ENCODE measurements around the gene SPAG16. TPM values are rescaled to one million over a fixed set of nuclear protein-coding genes. Genes with fewer than 3 reads are reported as not detected.

SPAG16 gene
- total RNA-seq, 1 experiment from 2014 or later, result 17.2 TPM

DNA sequence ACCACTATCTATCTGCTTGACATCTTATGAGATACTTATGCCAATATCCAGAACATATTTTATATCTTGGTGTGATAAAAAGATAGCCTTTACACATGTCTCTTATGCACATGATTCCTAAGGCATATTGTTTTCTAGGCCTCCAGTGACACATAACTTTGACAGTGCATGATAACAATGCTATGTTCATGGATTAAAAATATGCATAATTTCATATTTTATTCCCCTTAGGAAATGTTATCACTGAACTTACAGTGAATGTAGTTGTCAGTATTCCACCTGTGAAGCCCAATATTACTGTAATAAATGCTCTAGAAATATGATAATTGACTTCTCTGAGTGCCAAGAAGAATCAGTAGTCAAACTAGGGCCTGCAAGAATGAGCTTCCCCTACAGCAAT is 532.3 kb downstream of the SPAG16 start:
- no peak for ATAC-seq
- POLR2A ChIA-PET (ENCODE audit: unreplicated experiment), result interaction anchor here (0.6 kb wide), 1 partner anchor 1738 kb away, joined by 3 read pairs; no protein-coding TSS in a partner anchor

DNA sequence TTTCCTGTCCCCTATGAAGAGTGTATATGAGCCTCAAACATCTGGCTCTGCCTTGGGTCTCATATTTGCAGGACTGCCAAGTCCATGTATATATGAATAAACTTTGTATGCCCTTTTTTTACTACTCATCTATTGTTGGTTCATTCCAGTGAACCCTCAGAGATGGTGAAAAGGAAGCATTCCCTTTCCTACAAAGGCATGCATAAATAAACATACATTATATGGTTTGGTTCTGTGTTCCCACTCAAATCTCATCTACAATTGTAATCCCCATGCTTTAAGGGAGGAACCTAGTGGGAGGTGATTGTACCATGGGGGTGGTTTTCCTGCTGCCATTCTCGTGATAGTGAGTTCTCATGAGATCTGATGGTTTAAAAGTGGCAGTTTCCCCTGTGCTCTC is 534.2 kb downstream of the SPAG16 start:
- Histone ChIP-seq H3K27ac (ENCODE audit: low read length) (no peak overlapping the region), H2AFZ (ENCODE audit: low read length) (no peak overlapping the region), H3K9me3 (ENCODE audit: low read length) (no peaks in the 10 kb centered on the region), H3K27me3 (ENCODE audit: low read length) (no peaks in the 10 kb centered on the region), H4K20me1 (ENCODE audit: low read length) (no peaks in the 10 kb centered on the region), H3K4me2 (ENCODE audit: low read length) (no peak overlapping the region), H3K4me1 (ENCODE audit: insufficient read depth, low read length) (peaks cover 1% of the 10 kb centered on the region; the same call in 1 of the 2 replicates), H3K9ac (ENCODE audit: low read length) (no peak overlapping the region), H3K36me3 (ENCODE audit: low read depth, low read length) (no peaks in the 10 kb centered on the region), H3K4me3 (ENCODE audit: low read length) (no peak overlapping the region), H3K79me2 (ENCODE audit: low read length) (no peaks in the 10 kb centered on the region), H3F3A (ENCODE audit: low read length, unreplicated experiment) (no peaks in the 10 kb centered on the region), H3K9me2 (replicated peaks; ENCODE audit: low read length) (no peaks in the 10 kb centered on the region)
- ChIA-PET CTCF (no interaction called here), POLR2A (ENCODE audit: unreplicated experiment) (no interaction called here)
- ATAC-seq, result no peak
- TF ChIP-seq EZH2phosphoT487 (IDR thresholded peaks at IDR 0.05; ENCODE audit: borderline replicate concordance, low read length), result no peak
- no peak for TF ChIP-seq EZH2 (IDR thresholded peaks at IDR 0.05; ENCODE audit: low read length, unreplicated experiment)
- TF ChIP-seq, protein P1, sequence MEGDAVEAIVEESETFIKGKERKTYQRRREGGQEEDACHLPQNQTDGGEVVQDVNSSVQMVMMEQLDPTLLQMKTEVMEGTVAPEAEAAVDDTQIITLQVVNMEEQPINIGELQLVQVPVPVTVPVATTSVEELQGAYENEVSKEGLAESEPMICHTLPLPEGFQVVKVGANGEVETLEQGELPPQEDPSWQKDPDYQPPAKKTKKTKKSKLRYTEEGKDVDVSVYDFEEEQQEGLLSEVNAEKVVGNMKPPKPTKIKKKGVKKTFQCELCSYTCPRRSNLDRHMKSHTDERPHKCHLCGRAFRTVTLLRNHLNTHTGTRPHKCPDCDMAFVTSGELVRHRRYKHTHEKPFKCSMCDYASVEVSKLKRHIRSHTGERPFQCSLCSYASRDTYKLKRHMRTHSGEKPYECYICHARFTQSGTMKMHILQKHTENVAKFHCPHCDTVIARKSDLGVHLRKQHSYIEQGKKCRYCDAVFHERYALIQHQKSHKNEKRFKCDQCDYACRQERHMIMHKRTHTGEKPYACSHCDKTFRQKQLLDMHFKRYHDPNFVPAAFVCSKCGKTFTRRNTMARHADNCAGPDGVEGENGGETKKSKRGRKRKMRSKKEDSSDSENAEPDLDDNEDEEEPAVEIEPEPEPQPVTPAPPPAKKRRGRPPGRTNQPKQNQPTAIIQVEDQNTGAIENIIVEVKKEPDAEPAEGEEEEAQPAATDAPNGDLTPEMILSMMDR (conservative IDR thresholded peaks at IDR 0.05; ENCODE audit: low read depth, low read length), result no peak
- BruUV-seq (replicated peaks), result no TSS peak
- intact Hi-C loops (cut with micrococcal nuclease), result no loop called here
- no peak for DNase-seq

More for the DNA sequence above, 532.3 kb downstream of the SPAG16 start:
- TF ChIP-seq, protein P1 (conservative IDR thresholded peaks at IDR 0.05; ENCODE audit: low read depth, low read length), result no peak
- TF ChIP-seq EZH2 (IDR thresholded peaks at IDR 0.05; ENCODE audit: low read length, unreplicated experiment) (no peak), EZH2phosphoT487 (IDR thresholded peaks at IDR 0.05; ENCODE audit: borderline replicate concordance, low read length) (no peak)
- no peaks in the 10 kb centered on the region for H3K79me2 ChIP-seq (ENCODE audit: low read length)
- H3K9ac ChIP-seq (ENCODE audit: low read length), result no peak overlapping the region
- no peaks in the 10 kb centered on the region for H3K36me3 ChIP-seq (ENCODE audit: low read depth, low read length)
- DNase-seq, result no peak
- H3K9me2 ChIP-seq (replicated peaks; ENCODE audit: low read length), result no peaks in the 10 kb centered on the region
- no TSS peak for BruUV-seq (replicated peaks)
- no peaks in the 10 kb centered on the region for H3F3A ChIP-seq (ENCODE audit: low read length, unreplicated experiment)
- H3K27me3 ChIP-seq (ENCODE audit: low read length), result no peaks in the 10 kb centered on the region
- H2AFZ ChIP-seq (ENCODE audit: low read length), result no peak overlapping the region
- no peak overlapping the region for H3K4me3 ChIP-seq (ENCODE audit: low read length)
- H3K27ac ChIP-seq (ENCODE audit: low read length), result no peak overlapping the region
- CTCF ChIA-PET, result no interaction called here
- no peak overlapping the region for H3K4me2 ChIP-seq (ENCODE audit: low read length)
- no peaks in the 10 kb centered on the region for H3K4me1 ChIP-seq (ENCODE audit: insufficient read depth, low read length)
- no peaks in the 10 kb centered on the region for H4K20me1 ChIP-seq (ENCODE audit: low read length)
- intact Hi-C loops (cut with micrococcal nuclease), result no loop called here
- no peaks in the 10 kb centered on the region for H3K9me3 ChIP-seq (ENCODE audit: low read length)

DNA sequence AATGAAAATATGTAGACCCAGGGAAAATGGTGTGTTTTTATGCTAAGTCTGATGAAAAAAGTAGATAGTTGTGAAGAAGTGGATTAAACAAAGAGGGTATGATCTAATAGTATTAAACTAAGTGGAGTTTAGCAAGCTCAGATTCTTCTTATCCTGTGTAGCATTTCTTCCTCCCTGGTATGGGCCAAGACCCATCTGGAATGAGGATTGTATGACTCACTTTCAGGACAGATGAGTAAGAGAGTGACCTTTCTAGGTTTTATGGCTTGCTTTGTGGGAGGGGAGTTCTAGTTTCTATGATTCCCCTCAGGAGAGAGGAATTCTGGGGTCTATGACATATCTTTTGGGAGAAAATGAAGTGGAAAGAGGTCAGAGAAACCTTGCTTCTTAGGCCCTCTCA is 550.1 kb downstream of the SPAG16 start:
- no peaks in the 10 kb centered on the region for H3K79me2 ChIP-seq (ENCODE audit: low read length)
- DNase-seq, result peak; percentile 81
- no peaks in the 10 kb centered on the region for H3K36me3 ChIP-seq (ENCODE audit: low read depth, low read length)
- POLR2A ChIA-PET (ENCODE audit: unreplicated experiment), result interaction anchor here (0.6 kb wide), 1 partner anchor 339 kb away, joined by 4 read pairs; no protein-coding TSS in a partner anchor
- no TSS peak for BruUV-seq (replicated peaks)
- no peak overlapping the region for H3K4me3 ChIP-seq (ENCODE audit: low read length)
- CTCF ChIA-PET, result no interaction called here
- no peak overlapping the region for H2AFZ ChIP-seq (ENCODE audit: low read length)
- H3F3A ChIP-seq (ENCODE audit: low read length, unreplicated experiment), result no peaks in the 10 kb centered on the region
- H3K9ac ChIP-seq (ENCODE audit: low read length), result no peak overlapping the region
- TF ChIP-seq, protein P1 (conservative IDR thresholded peaks at IDR 0.05; ENCODE audit: low read depth, low read length), result no peak
- TF ChIP-seq EZH2phosphoT487 (IDR thresholded peaks at IDR 0.05; ENCODE audit: borderline replicate concordance, low read length) (no peak), EZH2 (IDR thresholded peaks at IDR 0.05; ENCODE audit: low read length, unreplicated experiment) (no peak)
- peak overlapping the region; percentile 36 for H3K4me2 ChIP-seq (ENCODE audit: low read length)
- peak overlapping the region; percentile 54 for H3K27ac ChIP-seq (ENCODE audit: low read length)
- intact Hi-C loops (cut with micrococcal nuclease), result no loop called here
- no peaks in the 10 kb centered on the region for H3K9me3 ChIP-seq (ENCODE audit: low read length)
- peaks cover 18% of the 10 kb centered on the region for H3K4me1 ChIP-seq (ENCODE audit: insufficient read depth, low read length)
- no peaks in the 10 kb centered on the region for H3K9me2 ChIP-seq (replicated peaks; ENCODE audit: low read length)
- peak; percentile 95 for ATAC-seq
- no peaks in the 10 kb centered on the region for H4K20me1 ChIP-seq (ENCODE audit: low read length)
- no peaks in the 10 kb centered on the region for H3K27me3 ChIP-seq (ENCODE audit: low read length)
